SH-SY5Y (cell line): Measurements from ENCODE around the gene CYP11A1.

Experiments used
- GATA2 ChIP-seq: IDR thresholded peaks from 2 replicates; pipeline ENCODE4 v1.6.1; 2011; ENCODE audit warnings: mild to moderate bottlenecking, low read depth, low read length
- GATA3 ChIP-seq: IDR thresholded peaks from 2 replicates; pipeline ENCODE4 v1.6.1; 2011; ENCODE audit warnings: low read depth, mild to moderate bottlenecking, low read length, moderate library complexity

Gene CYP11A1

DNA sequence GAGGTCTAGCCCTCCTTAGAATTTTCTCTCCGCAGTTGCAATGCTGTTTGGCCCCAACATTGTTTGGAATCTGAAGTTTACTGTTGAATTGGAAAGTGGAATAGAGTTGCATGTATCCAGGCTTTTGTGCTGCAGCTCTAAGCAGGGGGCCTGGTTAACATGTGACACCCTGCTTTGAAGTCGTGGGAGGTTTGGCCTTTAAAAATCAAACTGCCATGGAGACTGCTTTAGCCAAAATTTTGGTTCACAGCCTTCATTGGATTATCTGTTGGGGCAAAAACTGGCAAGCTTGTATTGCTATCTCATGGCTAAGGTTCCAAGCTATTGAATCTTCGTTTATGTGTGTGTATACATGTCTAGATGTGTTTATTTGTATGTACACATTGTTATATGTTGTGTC lies 15.8 kb downstream of the CYP11A1 start:
- no peak for TF ChIP-seq GATA2
- TF ChIP-seq GATA3, result no peak

DNA sequence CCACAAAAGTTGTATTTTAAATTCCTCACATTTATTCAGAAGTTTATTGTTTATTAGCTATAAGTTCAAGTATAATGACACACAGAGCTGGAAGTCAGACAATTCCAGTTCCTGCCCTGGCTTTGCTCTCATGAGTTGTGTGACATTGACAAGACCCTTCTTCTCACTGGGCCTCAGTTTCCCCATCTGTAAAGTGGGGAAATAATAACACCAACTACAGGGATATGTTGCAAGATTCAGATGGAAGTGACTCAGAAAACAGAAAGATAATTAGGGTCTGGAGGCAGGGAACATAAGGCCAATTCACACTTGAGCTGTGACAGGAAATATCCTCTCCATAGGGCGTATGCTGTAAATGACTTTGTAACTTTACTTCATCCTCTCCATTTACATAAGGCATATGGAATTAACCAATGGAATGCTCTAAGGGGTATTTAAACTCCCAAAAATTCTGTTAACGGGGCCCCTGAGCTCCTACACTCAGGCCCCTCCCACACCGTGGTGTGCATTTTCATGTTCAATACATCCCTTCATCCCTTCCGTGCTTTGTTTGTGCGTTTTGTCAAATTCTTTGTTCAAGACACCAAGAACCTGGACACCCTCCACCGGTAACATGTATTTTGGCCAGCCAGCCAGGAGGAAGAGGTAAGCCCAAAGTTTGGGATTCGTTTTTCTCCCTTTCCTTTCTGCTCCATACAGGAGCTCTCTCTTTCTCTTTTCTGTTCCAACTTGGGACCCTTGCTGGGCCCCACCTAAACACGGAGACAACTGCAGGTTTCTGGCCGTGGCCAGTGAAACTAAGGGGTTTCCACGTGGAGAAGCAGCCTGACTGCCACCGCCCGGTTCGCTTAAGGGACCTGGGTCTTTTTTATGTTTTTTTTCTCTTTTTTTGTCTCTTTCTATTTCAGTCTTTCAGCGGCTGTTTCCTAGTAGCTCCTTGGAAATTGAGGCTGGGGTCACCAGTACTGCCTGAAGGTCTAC lies 16.9 kb downstream of the CYP11A1 start:
- TF ChIP-seq GATA2 (no peak), GATA3 (no peak)

DNA sequence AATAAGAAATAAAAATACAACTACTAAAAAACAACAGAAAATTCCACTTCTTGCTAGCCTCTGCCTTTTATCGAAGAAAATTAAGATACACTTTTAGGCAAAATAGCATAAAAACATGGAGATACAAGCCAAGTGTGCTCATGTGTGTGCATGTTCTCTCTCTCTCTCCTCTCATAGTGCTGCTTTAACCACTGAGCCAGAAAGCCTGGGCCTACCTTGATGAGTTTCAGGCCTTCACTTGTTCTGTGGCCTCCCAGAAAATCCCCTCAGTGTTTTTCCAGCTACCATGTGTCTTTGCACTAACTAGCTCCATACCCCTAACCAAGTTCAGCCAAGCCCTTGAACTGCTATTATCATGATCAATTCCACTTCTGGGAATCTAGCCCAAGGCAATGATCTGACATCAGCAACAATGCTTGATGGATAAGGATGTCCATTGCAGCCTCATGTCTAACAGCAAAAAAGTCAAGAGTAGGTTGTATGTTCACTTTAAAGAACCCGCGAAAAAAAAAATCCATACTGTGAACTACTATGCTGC lies 18.1 kb downstream of the CYP11A1 start:
- TF ChIP-seq GATA2, result no peak
- TF ChIP-seq GATA3, result no peak

DNA sequence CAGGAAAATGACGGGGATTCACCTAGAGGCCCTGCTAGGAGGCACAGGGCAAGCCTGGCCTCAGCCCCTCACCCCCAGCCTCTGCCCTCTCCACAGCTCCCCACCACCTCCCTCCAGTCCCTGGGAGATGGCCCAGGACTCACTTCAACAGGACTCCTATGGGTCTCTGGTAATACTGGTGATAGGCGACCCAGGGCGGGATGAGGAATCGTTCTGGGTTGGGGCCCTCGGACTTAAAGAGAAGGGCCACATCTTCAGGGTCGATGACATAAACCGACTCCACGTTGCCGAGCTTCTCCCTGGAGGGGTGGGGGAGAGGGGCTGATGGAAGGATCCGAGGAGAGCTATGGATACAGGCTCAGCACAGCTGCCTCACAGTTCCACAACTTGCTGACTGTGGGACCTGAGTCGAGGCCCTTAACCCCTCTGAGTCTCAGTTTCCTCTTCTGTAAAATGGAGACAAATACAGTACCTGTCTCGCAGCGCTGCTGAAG lies 19.6 kb downstream of the CYP11A1 start:
- TF ChIP-seq GATA3 (no peak), GATA2 (no peak)

DNA sequence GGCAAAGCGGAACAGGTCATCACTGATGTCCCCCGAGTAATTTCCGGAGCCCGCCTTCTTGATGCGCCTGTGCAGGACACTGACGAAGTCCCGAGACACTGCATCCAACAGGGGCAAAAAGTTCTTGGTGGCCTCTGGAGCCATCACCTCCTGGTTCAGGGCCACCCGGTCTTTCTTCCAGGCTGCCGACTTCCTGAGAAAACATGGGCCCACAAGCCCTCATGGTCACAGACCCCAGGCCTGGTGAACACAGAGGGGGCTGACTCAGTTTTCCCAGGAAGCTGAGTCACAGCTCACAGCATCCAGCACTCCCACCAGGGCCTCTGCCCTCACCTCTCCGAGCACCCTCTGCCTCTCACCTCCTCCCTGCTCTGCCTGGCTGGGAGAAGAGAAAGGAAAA lies 22.4 kb downstream of the CYP11A1 start:
- no peak for TF ChIP-seq GATA2
- no peak for TF ChIP-seq GATA3

DNA sequence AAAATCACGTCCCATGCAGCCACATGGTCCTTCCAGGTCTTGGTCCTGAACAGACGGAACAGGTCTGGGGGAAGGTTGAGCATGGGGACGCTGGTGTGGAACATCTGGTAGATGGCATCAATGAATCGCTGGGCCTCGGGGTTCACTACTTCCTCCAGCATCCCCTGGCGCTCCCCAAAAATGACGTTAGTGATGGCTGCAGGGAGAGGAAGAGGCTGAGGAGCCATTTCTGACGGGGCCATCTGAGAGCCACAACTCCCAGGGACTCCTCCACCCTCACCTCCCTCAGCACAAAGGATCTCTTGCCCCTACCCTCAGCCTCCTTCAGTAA lies 23.7 kb downstream of the CYP11A1 start:
- TF ChIP-seq GATA3 (no peak), GATA2 (no peak)

DNA sequence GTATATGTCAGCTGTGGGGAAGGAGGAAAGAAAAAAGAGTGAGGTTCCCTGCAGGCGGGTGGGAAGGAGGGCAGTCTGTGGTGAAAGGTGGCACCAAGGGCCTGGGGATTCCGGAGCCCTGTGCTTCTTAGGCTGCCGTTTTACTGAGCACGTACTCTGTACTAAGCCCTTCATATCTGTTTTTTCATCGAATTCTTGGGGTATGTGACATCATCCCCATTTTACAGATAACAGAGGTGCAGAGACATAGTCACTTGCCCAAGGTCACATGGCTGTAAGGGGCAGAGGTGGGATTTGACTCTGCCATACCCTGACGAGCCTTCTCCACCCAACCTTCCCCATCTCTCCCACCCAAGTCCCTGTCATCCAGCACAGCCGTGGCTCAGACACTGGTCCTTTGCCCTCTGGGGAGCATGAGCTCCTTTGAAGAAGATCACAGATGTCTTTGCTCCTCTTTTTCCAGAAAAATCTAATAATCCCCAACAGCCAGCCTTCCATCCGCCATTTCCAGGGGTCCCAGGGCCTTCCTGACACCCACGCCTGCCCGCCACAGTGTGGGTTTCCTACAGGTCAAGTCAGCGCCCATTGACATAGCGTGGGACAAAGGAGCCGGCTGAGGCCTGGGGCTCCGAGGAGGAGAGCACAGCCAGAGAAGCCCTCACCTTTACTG lies 24.2 kb downstream of the CYP11A1 start:
- TF ChIP-seq GATA3 (no peak), GATA2 (no peak)

DNA sequence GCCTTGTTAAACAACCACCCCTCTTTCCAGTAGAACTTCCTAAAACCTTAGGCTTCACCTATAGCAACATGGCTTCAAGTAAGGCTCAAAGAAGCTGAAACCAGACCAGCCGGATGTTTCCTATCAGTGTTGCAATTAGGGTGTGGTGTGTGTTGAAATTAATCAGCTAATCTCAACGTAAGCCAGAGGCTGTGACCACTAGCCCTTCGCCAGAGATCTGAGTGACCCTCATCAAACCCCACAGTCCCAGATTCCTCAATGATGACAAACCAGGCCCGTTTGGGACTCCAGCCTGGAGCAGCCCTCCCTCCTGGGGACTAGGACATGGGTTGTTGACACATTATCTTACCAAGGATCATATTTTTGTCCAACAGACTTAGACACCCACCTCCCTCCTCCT lies 27.3 kb downstream of the CYP11A1 start:
- TF ChIP-seq GATA2, result no peak
- no peak for TF ChIP-seq GATA3

DNA sequence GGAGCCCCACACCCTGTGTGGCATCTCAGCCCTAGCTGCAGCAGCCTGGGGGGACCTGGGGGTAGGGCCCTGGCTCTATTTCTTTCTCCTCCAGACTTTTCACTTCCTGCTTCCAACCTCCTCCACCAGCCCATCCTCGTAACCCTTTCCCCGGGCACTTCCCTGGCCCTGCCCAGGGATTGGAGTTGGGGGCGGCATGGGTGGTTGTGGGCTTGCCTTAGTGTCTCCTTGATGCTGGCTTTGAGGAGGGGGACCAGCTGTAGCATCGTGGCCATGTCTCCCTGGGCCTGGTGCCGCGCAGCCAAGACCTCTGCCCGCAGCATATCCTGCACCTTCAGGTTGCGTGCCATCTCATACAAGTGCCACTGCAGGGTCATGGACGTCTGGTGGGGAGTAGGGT lies 28.1 kb downstream of the CYP11A1 start:
- TF ChIP-seq GATA2 (no peak), GATA3 (no peak)

DNA sequence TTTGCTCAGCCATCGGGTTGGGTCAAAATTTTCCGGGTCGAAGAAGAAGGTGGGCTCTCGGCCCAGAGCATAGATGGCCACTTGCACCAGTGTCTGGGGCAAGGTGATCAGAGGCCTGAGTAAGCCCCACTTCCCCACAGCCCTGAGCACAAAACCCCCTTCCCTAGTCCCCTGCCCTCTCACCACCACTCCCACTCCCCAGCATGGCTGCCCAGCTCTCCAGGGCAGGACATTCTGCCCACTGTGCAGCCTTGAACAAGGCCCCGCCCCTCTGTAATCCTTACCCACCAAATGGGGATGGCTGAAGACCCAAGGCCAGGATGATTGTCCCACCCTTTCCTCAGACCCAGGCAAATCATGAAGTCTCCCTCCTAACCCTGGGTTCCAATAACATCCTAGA lies 28.8 kb downstream of the CYP11A1 start:
- no peak for TF ChIP-seq GATA3
- TF ChIP-seq GATA2, result no peak

DNA sequence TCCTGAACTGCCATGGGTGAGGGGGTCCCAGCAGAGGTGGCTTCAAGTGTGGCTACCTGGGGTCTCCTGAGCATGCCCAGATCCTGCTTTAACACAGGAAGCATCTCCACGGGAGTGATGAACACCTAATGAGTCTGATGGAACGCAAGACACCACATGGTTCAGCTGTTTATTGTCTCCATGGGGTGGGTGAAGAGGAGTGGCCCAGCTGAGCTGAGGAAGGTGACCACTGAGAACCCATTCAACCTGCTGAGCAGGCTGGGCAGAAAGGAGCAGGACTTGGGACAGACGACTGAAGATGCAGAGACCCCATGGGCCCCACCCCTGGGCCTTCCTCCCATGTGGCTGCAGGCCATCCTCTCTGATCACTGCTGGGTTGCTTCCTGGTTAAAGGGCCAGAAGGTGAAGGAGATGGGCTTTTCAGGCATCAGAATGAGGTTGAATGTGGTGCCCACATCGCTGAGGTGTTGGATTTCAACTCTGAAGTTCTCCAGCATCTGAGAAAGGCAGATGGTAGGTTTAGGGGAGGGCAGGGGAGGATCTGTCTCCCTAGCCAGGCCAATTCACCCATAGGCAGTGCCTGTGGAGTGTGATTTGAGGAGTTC lies 29.7 kb downstream of the CYP11A1 start:
- TF ChIP-seq GATA3 (no peak), GATA2 (no peak)

DNA sequence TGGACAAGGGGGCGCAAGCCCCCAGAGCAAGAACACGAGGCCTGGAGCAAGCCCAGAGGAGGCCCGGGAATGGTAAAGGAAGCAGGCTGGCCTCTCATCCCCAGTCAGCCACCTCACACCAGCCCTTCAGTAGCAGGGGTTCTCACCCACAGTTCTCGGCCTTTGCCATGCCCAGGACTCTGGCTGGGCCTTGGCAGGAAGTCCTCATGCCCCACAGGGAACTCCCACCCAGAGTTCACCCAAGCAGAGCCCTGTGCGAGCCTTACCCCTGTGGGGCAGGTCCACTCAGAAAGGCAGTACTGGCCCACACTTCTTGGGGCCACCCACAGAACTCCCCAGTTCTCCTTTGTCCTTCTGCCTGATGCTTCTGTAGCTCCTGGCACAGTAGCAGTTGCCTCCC lies 30.3 kb downstream of the CYP11A1 start:
- TF ChIP-seq GATA2 (no peak), GATA3 (no peak)

DNA sequence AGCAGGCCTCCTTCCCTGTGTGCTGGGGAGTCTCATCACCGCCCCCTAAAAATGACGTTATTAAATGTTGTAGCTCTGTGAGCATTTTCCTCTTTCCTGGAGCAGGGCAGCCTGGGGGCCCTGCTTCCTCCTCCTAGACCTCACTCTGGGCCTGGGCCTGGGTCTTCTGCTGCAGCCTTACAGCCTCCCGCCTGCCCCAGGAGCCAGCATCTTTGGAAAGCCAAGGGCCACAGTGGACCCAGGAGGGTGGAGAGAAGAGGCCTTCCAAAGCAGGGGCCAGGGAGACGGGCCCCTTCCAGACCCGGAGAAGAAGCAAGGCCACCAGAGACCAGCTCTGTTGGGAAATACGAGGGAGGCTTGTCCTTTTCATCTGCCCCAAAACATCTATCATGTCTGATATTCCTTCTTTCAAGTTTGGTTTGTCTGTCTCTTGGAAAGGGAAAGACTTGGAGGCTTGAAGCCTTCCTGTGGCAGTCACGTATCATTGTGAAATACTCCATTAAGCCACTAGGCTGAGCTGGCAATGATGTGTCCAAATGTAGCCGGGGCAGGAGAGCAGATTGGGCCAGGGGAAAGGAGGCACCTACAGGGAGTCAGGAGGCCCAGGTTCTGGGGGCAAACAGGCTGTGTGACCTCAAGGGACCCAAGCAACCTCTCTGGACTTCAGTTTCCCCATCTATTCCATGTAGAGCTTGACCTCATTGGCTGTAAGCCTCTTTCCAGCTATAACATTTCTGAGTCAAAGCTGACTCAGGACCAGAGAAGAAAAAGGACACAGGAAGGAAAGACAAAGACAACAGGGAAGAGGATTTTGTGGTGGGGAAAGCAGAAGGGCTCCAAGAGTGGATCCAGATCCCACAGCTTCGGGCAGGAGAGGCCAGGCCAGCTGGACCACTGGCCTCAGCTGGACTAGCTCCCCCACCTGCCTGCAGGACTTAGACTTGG lies 31.1 kb downstream of the CYP11A1 start:
- TF ChIP-seq GATA2, result no peak
- TF ChIP-seq GATA3, result no peak

DNA sequence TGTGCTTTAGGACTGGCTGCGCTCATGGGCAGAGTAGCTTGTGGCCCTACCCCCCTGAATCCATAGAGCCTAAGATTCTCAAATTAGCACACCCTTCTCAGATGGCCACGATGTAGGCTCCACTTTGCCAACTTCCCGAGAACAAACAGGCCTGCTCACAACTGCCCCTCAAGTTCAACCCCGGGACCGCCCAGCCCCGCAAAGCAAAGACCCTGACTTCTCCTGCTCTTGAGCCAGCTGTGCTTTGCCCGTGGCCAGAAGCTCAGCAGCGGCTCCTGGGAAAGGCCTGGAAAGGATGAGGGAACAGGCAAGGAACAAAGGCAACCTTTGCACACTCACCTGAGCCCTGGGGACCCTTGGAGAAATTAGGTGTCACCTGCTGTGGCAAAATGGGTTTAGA lies 32.0 kb downstream of the CYP11A1 start:
- TF ChIP-seq GATA3, result no peak
- TF ChIP-seq GATA2, result no peak
